ENCODE measurements around the gene DNAJB11.

DNA sequence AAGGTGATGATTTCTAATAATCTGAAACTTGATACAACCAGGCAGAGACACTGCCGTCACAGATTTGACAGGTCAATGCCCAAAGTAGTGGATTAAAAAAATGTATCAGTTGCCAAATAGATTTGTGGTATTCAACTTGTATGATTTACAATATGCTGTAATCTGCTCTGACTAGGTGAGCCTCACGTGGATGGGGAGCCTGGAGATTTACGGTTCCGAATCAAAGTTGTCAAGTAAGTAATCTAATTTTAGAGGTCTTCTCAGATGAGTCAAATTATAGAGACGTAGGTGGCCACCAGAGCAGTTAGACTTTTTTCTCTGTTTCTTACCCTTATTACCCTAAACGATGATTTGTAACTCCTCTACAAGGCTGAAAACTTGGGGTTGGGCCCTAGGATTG is 12.0 kb downstream of the DNAJB11 start:
- TF ChIP-seq CTCF (IDR thresholded peaks at IDR 0.05) (no peak), POLR2A (IDR thresholded peaks at IDR 0.05; ENCODE audit: low read length) (no peak), KDM1A (IDR thresholded peaks at IDR 0.05; ENCODE audit: low read depth) (no peak), HOXA7 (CRISPR knock-in tag; IDR thresholded peaks at IDR 0.05) (no peak)
